CD14-positive monocyte (primary cell): ENCODE results near the gene PTGFRN. TPM values are rescaled to one million over a fixed set of nuclear protein-coding genes. Genes with fewer than 3 reads are reported as not detected.

ENCODE experiments used
- DNase-seq, 3 donors: peaks; one replicate each; pipeline ENCODE4 v3.0.0-alpha.2; 2011 to 2022
- H2AFZ ChIP-seq: 2 replicates; pipeline ENCODE4 v1.6.0; 2012; ENCODE audit warnings: mild to moderate bottlenecking, low read depth, low read length, inconsistent platforms; ENCODE audit not compliant: insufficient read depth, poor library complexity, severe bottlenecking
- H3K27ac ChIP-seq, 2 donors: 1 replicate in 1 of 2; 2 replicates in 1 of 2; pipeline ENCODE4 v1.5.1; 2012 to 2013; ENCODE audit warnings: low read length in 2 of 2, control low read depth in 1 of 2, inconsistent platforms in 1 of 2, low read depth in 1 of 2, mild to moderate bottlenecking in 1 of 2
- H3K27me3 ChIP-seq, 2 donors: one replicate each; pipeline versions ENCODE4 v1.6.0 to v1.6.1; 2011 to 2013; ENCODE audit warnings: low read length in 2 of 2; ENCODE audit not compliant: control insufficient read depth in 2 of 2, insufficient read depth in 2 of 2
- H3K36me3 ChIP-seq, 2 donors: replicated peaks in 1 of 2; 1 replicate in 1 of 2; 2 replicates in 1 of 2; pipeline versions ENCODE4 v1.5.1 to v1.6.1; 2012 to 2013; ENCODE audit warnings: low read length in 2 of 2, control low read depth in 1 of 2, inconsistent platforms in 1 of 2, mild to moderate bottlenecking in 1 of 2; ENCODE audit not compliant: insufficient read depth in 2 of 2, control insufficient read depth in 1 of 2
- H3K4me1 ChIP-seq, 2 donors: 1 replicate in 1 of 2; 2 replicates in 1 of 2; pipeline versions ENCODE4 v1.5.1 to v1.6.1; 2012 to 2013; ENCODE audit warnings: low read length in 2 of 2, control low read depth in 1 of 2, inconsistent platforms in 1 of 2, mild to moderate bottlenecking in 1 of 2, moderate library complexity in 1 of 2; ENCODE audit not compliant: insufficient read depth in 2 of 2, control insufficient read depth in 1 of 2
- H3K4me2 ChIP-seq: replicated peaks from 2 replicates; pipeline ENCODE3; 2012; ENCODE audit warnings: low read length, moderate library complexity, mild to moderate bottlenecking; ENCODE audit not compliant: poor library complexity, severe bottlenecking; ENCODE audit errors: extremely low read depth
- H3K4me3 ChIP-seq, 3 experiments: fragments of 200-600 bp in 1 of 3; sonication (generic) in 1 of 3; replicated peaks in 1 of 3; 1 replicate in 2 of 3; 2 replicates in 1 of 3; pipeline ENCODE4 v1.5.1; 2011 to 2013; ENCODE audit warnings: low read length in 3 of 3, mild to moderate bottlenecking in 3 of 3, control low read depth in 2 of 3, low read depth in 2 of 3, inconsistent platforms in 1 of 3, moderate library complexity in 1 of 3
- H3K79me2 ChIP-seq: 2 replicates; pipeline ENCODE4 v1.6.0; 2012; ENCODE audit warnings: mild to moderate bottlenecking, control low read depth, inconsistent platforms, low read length, moderate library complexity; ENCODE audit not compliant: insufficient read depth
- H3K9ac ChIP-seq: 2 replicates; pipeline ENCODE4 v1.6.0; 2017; ENCODE audit warnings: low read length, mild to moderate bottlenecking; ENCODE audit not compliant: insufficient read depth, poor library complexity, severe bottlenecking
- H3K9me3 ChIP-seq, 2 donors: replicated peaks in 1 of 2; 1 replicate in 1 of 2; 2 replicates in 1 of 2; pipeline versions ENCODE4 v1.5.1 to v1.6.1; 2012 to 2013; ENCODE audit warnings: low read length in 2 of 2, control low read depth in 1 of 2; ENCODE audit not compliant: control insufficient read depth in 1 of 2, insufficient read depth in 1 of 2
- H4K20me1 ChIP-seq: 2 replicates; pipeline ENCODE4 v1.6.0; 2012; ENCODE audit warnings: mild to moderate bottlenecking, low read length, control low read depth, moderate library complexity; ENCODE audit not compliant: insufficient read depth
- H3K27ac Mint-ChIP-seq, 7 donors: one replicate each; pipeline ENCODE4 v1.8.0; 2020; ENCODE audit warnings: mild to moderate bottlenecking in 7 of 7, mixed read lengths in 7 of 7, moderate library complexity in 6 of 7, inconsistent platforms in 2 of 7
- H3K27me3 Mint-ChIP-seq, 3 donors: one replicate each; pipeline ENCODE4 v1.8.0; 2021 to 2022; ENCODE audit warnings: low read depth in 3 of 3, mild to moderate bottlenecking in 3 of 3, mixed read lengths in 3 of 3, moderate library complexity in 3 of 3, inconsistent platforms in 1 of 3
- H3K36me3 Mint-ChIP-seq, 2 donors: one replicate each; pipeline ENCODE4 v1.8.0; 2020; ENCODE audit warnings: mixed read lengths in 2 of 2, inconsistent platforms in 1 of 2, mild to moderate bottlenecking in 1 of 2
- H3K4me1 Mint-ChIP-seq: one replicate; pipeline ENCODE4 v1.8.0; 2020; ENCODE audit warnings: mild to moderate bottlenecking, mixed read lengths
- H3K4me3 Mint-ChIP-seq, 2 donors: one replicate each; pipeline ENCODE4 v1.8.0; 2020; ENCODE audit warnings: mild to moderate bottlenecking in 2 of 2, mixed read lengths in 2 of 2, moderate library complexity in 1 of 2
- H3K9me3 Mint-ChIP-seq, 7 donors: one replicate each; pipeline ENCODE4 v1.8.0; 2020 to 2022; ENCODE audit warnings: mixed read lengths in 7 of 7, mild to moderate bottlenecking in 6 of 7, moderate library complexity in 6 of 7, inconsistent platforms in 2 of 7
- CTCF ChIP-seq: fragments of 200-600 bp; IDR thresholded peaks from one replicate; pipeline ENCODE4 v1.8.0; 2022; ENCODE audit warnings: antibody characterized with exemption, mild to moderate bottlenecking
- WGBS: methylation state at CpG from one replicate; pipeline ENCODE4 v1.1.5; 2013; ENCODE audit warnings: missing lambda C conversion rate; ENCODE audit not compliant: insufficient coverage; 5-methylcytosine and 5-hydroxymethylcytosine counted together
- intact Hi-C, 2 donors: fragments of 100-400 bp; cut with micrococcal nuclease; formaldehyde crosslinking; loops; one replicate each; pipeline versions ENCODE4 v1.15.0 to v1.15.1; 2023
- polyA plus RNA-seq, 3 donors: library from polyadenylated mRNA; depleted of rRNA in 1 of 3; unstranded in 2 of 3; stranded (reverse) in 1 of 3; fragments of 300-500 nt in 2 of 3; fragments of >200 nt in 1 of 3; fragmentation: Illumina TruSeq in 2 of 3; gene quantifications; 1 replicate in 2 of 3; 2 replicates in 1 of 3; pipeline ENCODE4 v1.2.3, GENCODE V29; 2012 to 2021

PTGFRN gene
- polyA plus RNA-seq, 3 donors = 1.5 to 2.9 (median 1.6) TPM

GRCh38 chr1:116944613-116945012 lies 34.9 kb downstream of the PTGFRN start:
- no peak overlapping the region for H3K27ac Mint-ChIP-seq
- no peak overlapping the region for H3K9ac ChIP-seq

GRCh38 chr1:116945421-116945820 lies 35.7 kb downstream of the PTGFRN start:
- no peak for DNase-seq
- no peak overlapping the region for H3K4me2 ChIP-seq
- no peak overlapping the region for H2AFZ ChIP-seq
- peaks cover 0 to 3% (median 1%) of the 10 kb centered on the region in 3 donors for H3K27me3 Mint-ChIP-seq
- no peaks in the 10 kb centered on the region for H3K27me3 ChIP-seq
- H3K9ac ChIP-seq = no peak overlapping the region
- no peaks in the 10 kb centered on the region for H3K9me3 ChIP-seq
- H3K4me1 ChIP-seq = no peaks in the 10 kb centered on the region
- H3K79me2 ChIP-seq = no peaks in the 10 kb centered on the region
- intact Hi-C loops = no loop called here
- no peaks in the 10 kb centered on the region for H3K9me3 Mint-ChIP-seq
- H3K36me3 ChIP-seq = no peaks in the 10 kb centered on the region
- H3K36me3 Mint-ChIP-seq = peaks cover 0 to 5% of the 10 kb centered on the region in 2 donors
- no peak for TF ChIP-seq CTCF
- no peak overlapping the region for H3K4me3 Mint-ChIP-seq
- no peaks in the 10 kb centered on the region for H3K4me1 Mint-ChIP-seq
- no peak overlapping the region for H3K27ac ChIP-seq
- no peaks in the 10 kb centered on the region for H4K20me1 ChIP-seq
- H3K4me3 ChIP-seq = no peak overlapping the region
- no CpG with 5 or more reads among the region's 5 CpGs for WGBS
- peak overlapping the region in 1 of 7 donors; percentile 30 for H3K27ac Mint-ChIP-seq

More at GRCh38 chr1:116944613-116945012, 34.9 kb downstream of the PTGFRN start:
- peaks cover 0 to 3% (median 1%) of the 10 kb centered on the region in 3 donors for H3K27me3 Mint-ChIP-seq
- H3K36me3 Mint-ChIP-seq = peaks cover 0 to 5% of the 10 kb centered on the region in 2 donors
- no peaks in the 10 kb centered on the region for H3K36me3 ChIP-seq
- H4K20me1 ChIP-seq = no peaks in the 10 kb centered on the region
- no peak for DNase-seq
- H3K4me1 ChIP-seq = no peaks in the 10 kb centered on the region
- H3K27ac ChIP-seq = no peak overlapping the region
- H3K4me3 Mint-ChIP-seq = no peak overlapping the region
- H3K9me3 ChIP-seq = no peaks in the 10 kb centered on the region
- H3K4me1 Mint-ChIP-seq = no peaks in the 10 kb centered on the region
- no peaks in the 10 kb centered on the region for H3K79me2 ChIP-seq
- no peak overlapping the region for H3K4me2 ChIP-seq
- no peak for TF ChIP-seq CTCF
- intact Hi-C loops = no loop called here
- 96% methylated on average over 41 of the region's 42 CpGs for WGBS
- no peaks in the 10 kb centered on the region for H3K9me3 Mint-ChIP-seq
- no peak overlapping the region for H2AFZ ChIP-seq
- H3K4me3 ChIP-seq = no peak overlapping the region
- no peaks in the 10 kb centered on the region for H3K27me3 ChIP-seq
